Activated T-cell treated with anti-CD3 and anti-CD28 coated beads, Interleukin-2, amount 50 U/mL, for 72 hours (primary cell): ENCODE data around the gene TOP1. TPM values are rescaled to one million over a fixed set of nuclear protein-coding genes. Genes with fewer than 3 reads are reported as not detected.

Experiments used
- ATAC-seq, 2 donors: fragments of 150-1000 bp; cut with Tn5 transposase; replicated peaks in 1 of 2; 2 replicates each; pipeline ENCODE4 v1.10.0; 2021; ENCODE audit warnings: moderate library complexity in 2 of 2, mild to moderate bottlenecking in 1 of 2
- DNase-seq, 2 donors: peaks; one replicate each; pipeline ENCODE4 v3.0.0; 2021 to 2022; ENCODE audit warnings: mixed read lengths in 1 of 2
- H3K27ac Mint-ChIP-seq: one replicate; pipeline ENCODE4 v1.8.0; 2022; ENCODE audit warnings: mild to moderate bottlenecking, moderate library complexity, mixed read lengths
- H3K27me3 Mint-ChIP-seq: one replicate; pipeline ENCODE4 v1.8.0; 2022; ENCODE audit warnings: low read depth, mixed read lengths
- H3K36me3 Mint-ChIP-seq, 2 donors: one replicate each; pipeline ENCODE4 v1.8.0; 2022; ENCODE audit warnings: mixed read lengths in 2 of 2, mild to moderate bottlenecking in 1 of 2; ENCODE audit not compliant: insufficient read depth in 2 of 2
- H3K4me1 Mint-ChIP-seq: one replicate; pipeline ENCODE4 v1.8.0; 2022; ENCODE audit warnings: low read depth, mixed read lengths
- H3K4me3 Mint-ChIP-seq, 2 donors: one replicate each; pipeline ENCODE4 v1.8.0; 2022; ENCODE audit warnings: mild to moderate bottlenecking in 2 of 2, mixed read lengths in 2 of 2, moderate library complexity in 2 of 2
- H3K9me3 Mint-ChIP-seq, 2 donors: one replicate each; pipeline ENCODE4 v1.8.0; 2022; ENCODE audit warnings: mixed read lengths in 2 of 2
- total RNA-seq, 2 donors: library from RNA; stranded (reverse); gene quantifications; one replicate each; pipeline ENCODE4 v1.2.3, GENCODE V29; 2022

Gene TOP1
- total RNA-seq, 2 donors from 2014 or later, result 78.7 to 86.1 TPM

GRCh38 chr20:41030531-41031242 is 2.1 kb downstream of the TOP1 start:
- ATAC-seq, result no peak
- no peaks in the 10 kb centered on the region for H3K9me3 Mint-ChIP-seq
- H3K27me3 Mint-ChIP-seq, result no peaks in the 10 kb centered on the region
- peaks cover 7 to 24% of the 10 kb centered on the region in 2 donors for H3K36me3 Mint-ChIP-seq
- H3K4me1 Mint-ChIP-seq, result peaks cover 72% of the 10 kb centered on the region
- DNase-seq, result no peak
- peak overlapping the region; percentile 95 for H3K4me3 Mint-ChIP-seq
- peak overlapping the region; percentile 100 for H3K27ac Mint-ChIP-seq

- Mint-ChIP-seq H3K36me3 (peaks cover 7 to 26% of the 10 kb centered on the region in 2 donors), H3K4me3 (peak overlapping the region; percentile 95), H3K27ac (peak overlapping the region; percentile 100), H3K4me1 (peaks cover 76% of the 10 kb centered on the region), H3K9me3 (no peaks in the 10 kb centered on the region), H3K27me3 (no peaks in the 10 kb centered on the region)
- no peak for DNase-seq
- no peak for ATAC-seq
These were observed 2.6 kb downstream of the TOP1 start for GRCh38 chr20:41031243-41031619.

- H3K4me1 Mint-ChIP-seq, result peaks cover 82% of the 10 kb centered on the region
- ATAC-seq, result no peak
- H3K27ac Mint-ChIP-seq, result peak overlapping the region; percentile 100
- DNase-seq, result no peak
- H3K36me3 Mint-ChIP-seq, result peaks cover 10 to 27% of the 10 kb centered on the region in 2 donors
- H3K27me3 Mint-ChIP-seq, result no peaks in the 10 kb centered on the region
- H3K4me3 Mint-ChIP-seq, result peak overlapping the region; percentile 95
- H3K9me3 Mint-ChIP-seq, result no peaks in the 10 kb centered on the region
These were observed 3.6 kb downstream of the TOP1 start for GRCh38 chr20:41032271-41032670.

GRCh38 chr20:41034239-41034638 is 5.6 kb downstream of the TOP1 start:
- H3K4me3 Mint-ChIP-seq, result peak overlapping the region in 1 of 2 donors; percentile 95
- no peak for ATAC-seq
- no peak for DNase-seq
- H3K9me3 Mint-ChIP-seq, result no peaks in the 10 kb centered on the region
- no peaks in the 10 kb centered on the region for H3K27me3 Mint-ChIP-seq
- peaks cover 93% of the 10 kb centered on the region for H3K4me1 Mint-ChIP-seq
- peaks cover 10 to 27% of the 10 kb centered on the region in 2 donors for H3K36me3 Mint-ChIP-seq
- no peak overlapping the region for H3K27ac Mint-ChIP-seq

GRCh38 chr20:41035207-41035606 is 6.6 kb downstream of the TOP1 start:
- Mint-ChIP-seq H3K4me1 (peaks cover 99% of the 10 kb centered on the region), H3K27me3 (no peaks in the 10 kb centered on the region), H3K9me3 (no peaks in the 10 kb centered on the region), H3K36me3 (peaks cover 8 to 22% of the 10 kb centered on the region in 2 donors), H3K4me3 (peak overlapping the region in 1 of 2 donors; percentile 27), H3K27ac (peak overlapping the region; percentile 69)
- DNase-seq, result no peak
- no peak for ATAC-seq

GRCh38 chr20:41037179-41037578 is 8.6 kb downstream of the TOP1 start:
- DNase-seq (no peak), ATAC-seq (no peak)
- Mint-ChIP-seq H3K36me3 (peaks cover 8 to 13% of the 10 kb centered on the region in 2 donors), H3K4me1 (peaks cover 91% of the 10 kb centered on the region), H3K27me3 (no peaks in the 10 kb centered on the region), H3K9me3 (no peaks in the 10 kb centered on the region), H3K4me3 (no peak overlapping the region), H3K27ac (no peak overlapping the region)

GRCh38 chr20:41038149-41038877 is 9.7 kb downstream of the TOP1 start:
- Mint-ChIP-seq H3K27ac (peak overlapping the region; percentile 69), H3K9me3 (no peaks in the 10 kb centered on the region), H3K4me3 (peak overlapping the region; percentile 4 to 67), H3K36me3 (peaks cover 8 to 17% of the 10 kb centered on the region in 2 donors), H3K4me1 (peaks cover 91% of the 10 kb centered on the region), H3K27me3 (no peaks in the 10 kb centered on the region)
- ATAC-seq (no peak), DNase-seq (no peak)

- peak; percentile 78 to 89 for ATAC-seq
- peak overlapping the region in 1 of 2 donors; percentile 67 for H3K4me3 Mint-ChIP-seq
These were observed 10.3 kb downstream of the TOP1 start for GRCh38 chr20:41038878-41039404.

GRCh38 chr20:41040855-41041254 is 12.2 kb downstream of the TOP1 start:
- ATAC-seq (peak; percentile 42 to 54), DNase-seq (no peak)
- Mint-ChIP-seq H3K36me3 (peaks cover 2 to 7% of the 10 kb centered on the region in 2 donors), H3K27ac (peak overlapping the region; percentile 95), H3K9me3 (no peaks in the 10 kb centered on the region), H3K4me3 (peak overlapping the region; percentile 4 to 85), H3K27me3 (no peaks in the 10 kb centered on the region), H3K4me1 (peaks cover 86% of the 10 kb centered on the region)

More at GRCh38 chr20:41038878-41039404, 10.3 kb downstream of the TOP1 start:
- H3K4me1 Mint-ChIP-seq, result peaks cover 91% of the 10 kb centered on the region
- no peak for DNase-seq
- H3K27me3 Mint-ChIP-seq, result no peaks in the 10 kb centered on the region
- H3K27ac Mint-ChIP-seq, result peak overlapping the region; percentile 69
- H3K9me3 Mint-ChIP-seq, result no peaks in the 10 kb centered on the region
- peaks cover 8 to 17% of the 10 kb centered on the region in 2 donors for H3K36me3 Mint-ChIP-seq

GRCh38 chr20:41041693-41042092 is 13.1 kb downstream of the TOP1 start:
- no peaks in the 10 kb centered on the region for H3K9me3 Mint-ChIP-seq
- H3K27me3 Mint-ChIP-seq, result no peaks in the 10 kb centered on the region
- peaks cover 0 to 4% of the 10 kb centered on the region in 2 donors for H3K36me3 Mint-ChIP-seq
- ATAC-seq, result no peak
- no peak for DNase-seq
- no peak overlapping the region for H3K27ac Mint-ChIP-seq
- no peak overlapping the region for H3K4me3 Mint-ChIP-seq
- H3K4me1 Mint-ChIP-seq, result peaks cover 87% of the 10 kb centered on the region

GRCh38 chr20:41044409-41045062 is 15.9 kb downstream of the TOP1 start:
- Mint-ChIP-seq H3K27ac (no peak overlapping the region), H3K9me3 (no peaks in the 10 kb centered on the region), H3K4me3 (no peak overlapping the region)

GRCh38 chr20:41045671-41046070 is 17.0 kb downstream of the TOP1 start:
- Mint-ChIP-seq H3K27me3 (no peaks in the 10 kb centered on the region), H3K27ac (peak overlapping the region; percentile 47), H3K4me1 (peaks cover 87% of the 10 kb centered on the region), H3K36me3 (peaks cover 0 to 4% of the 10 kb centered on the region in 2 donors), H3K9me3 (no peaks in the 10 kb centered on the region), H3K4me3 (peak overlapping the region in 1 of 2 donors; percentile 14)
- no peak for ATAC-seq
- DNase-seq, result no peak

More at GRCh38 chr20:41044409-41045062, 15.9 kb downstream of the TOP1 start:
- Mint-ChIP-seq H3K27me3 (no peaks in the 10 kb centered on the region), H3K36me3 (peaks cover 0 to 4% of the 10 kb centered on the region in 2 donors), H3K4me1 (peaks cover 87% of the 10 kb centered on the region)
- ATAC-seq (no peak), DNase-seq (no peak)

- peak overlapping the region; percentile 47 for H3K27ac Mint-ChIP-seq
- peak overlapping the region; percentile 15 to 80 for H3K4me3 Mint-ChIP-seq
- H3K4me1 Mint-ChIP-seq, result peaks cover 90% of the 10 kb centered on the region
- no peaks in the 10 kb centered on the region for H3K27me3 Mint-ChIP-seq
- no peaks in the 10 kb centered on the region for H3K9me3 Mint-ChIP-seq
- H3K36me3 Mint-ChIP-seq, result peaks cover 0 to 6% of the 10 kb centered on the region in 2 donors
- peak; percentile 81 to 82 for ATAC-seq
- DNase-seq, result peak; percentile 28 to 29
These were observed 18.1 kb downstream of the TOP1 start for GRCh38 chr20:41046716-41047115.
